GM12878 (cell line): ENCODE data around the gene GPSM3.

Experiments
- POLR2A ChIP-seq: IDR thresholded peaks from 2 replicates; pipeline ENCODE4 v1.6.1; 2011; ENCODE audit warnings: low read depth, mild to moderate bottlenecking, low read length
- ZBTB33 ChIP-seq: fragments of 450-650 bp; IDR thresholded peaks from 2 replicates; pipeline ENCODE4 v1.6.1; 2017; ENCODE audit warnings: mild to moderate bottlenecking

DNA sequence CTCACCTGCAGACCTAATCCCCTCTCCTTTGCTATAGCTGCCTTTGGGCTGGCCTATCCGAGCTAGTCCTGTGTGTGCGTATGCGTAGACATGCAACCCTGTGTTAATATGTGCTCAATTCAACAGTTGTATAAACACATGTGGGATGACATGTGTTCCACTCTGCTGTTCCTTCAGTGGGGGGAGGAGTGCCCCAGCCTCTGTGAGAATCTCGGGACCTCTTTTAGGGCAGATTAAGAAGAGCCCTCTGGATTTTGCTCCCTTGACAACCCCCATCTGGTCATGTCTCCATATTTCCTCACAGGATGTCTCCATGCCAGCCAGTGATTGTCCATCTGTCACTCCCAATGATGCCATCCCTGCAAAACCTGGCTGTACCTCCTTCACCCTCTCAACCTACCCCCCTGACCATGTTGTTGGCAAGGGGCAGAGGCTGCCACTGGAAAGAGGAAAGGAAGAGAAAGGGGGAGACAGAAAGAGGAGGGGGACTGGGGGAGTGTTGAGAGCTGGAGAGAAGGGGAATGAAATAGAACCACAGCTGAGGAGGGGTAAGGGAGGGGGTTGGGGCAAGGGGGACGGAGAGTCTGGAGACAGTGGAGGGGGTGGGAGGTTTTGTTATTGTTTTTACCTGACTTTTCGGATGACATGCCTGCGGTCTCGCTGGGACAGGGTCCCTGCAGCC, 41.1 kb downstream of the GPSM3 start:
- TF ChIP-seq POLR2A (no peak), ZBTB33 (no peak)
